Smooth muscle cell of the brain vasculature (primary cell): ENCODE data around the gene PSORS1C1.
"Not testable (repeated sequence)": the region's sequence is repeated elsewhere in the genome, so short reads cannot be mapped to it uniquely, and the experiment has no call there.

Source experiments
- DNase-seq: peaks from one replicate; pipeline ENCODE4 v3.0.0-alpha.2; 2012; ENCODE audit warnings: low read depth, low spot score

The PSORS1C1 gene

GRCh38 chr6:31158140-31158862 is 43.7 kb downstream of the PSORS1C1 start, which contains the start of gene TCF19:
TCF19 (plus strand) TSS chr6:31158589; CDS start chr6:31159470, 881 bp downstream.
- DNase-seq: peak; percentile 99

- no peak for DNase-seq
Observed at GRCh38 chr6:31158863-31159855, 44.6 kb downstream of the PSORS1C1 start.

- DNase-seq: no peak
Observed at GRCh38 chr6:31161216-31162126, 46.9 kb downstream of the PSORS1C1 start.

GRCh38 chr6:31162463-31163165 is 48.0 kb downstream of the PSORS1C1 start:
- DNase-seq: no peak

- no peak for DNase-seq
Observed at GRCh38 chr6:31163922-31164321, 49.3 kb downstream of the PSORS1C1 start.

GRCh38 chr6:31164475-31165063 is 50.0 kb downstream of the PSORS1C1 start:
- DNase-seq: not testable (repeated sequence)

- not testable (repeated sequence) for DNase-seq
Observed at GRCh38 chr6:31165064-31165832, 50.6 kb downstream of the PSORS1C1 start.

- DNase-seq: no peak
Observed at GRCh38 chr6:31165986-31166385, 51.4 kb downstream of the PSORS1C1 start.

GRCh38 chr6:31168606-31169005 is 54.0 kb downstream of the PSORS1C1 start:
- DNase-seq: no peak

GRCh38 chr6:31169123-31169857 is 54.7 kb downstream of the PSORS1C1 start:
- no peak for DNase-seq

GRCh38 chr6:31169858-31170599 is 55.4 kb downstream of the PSORS1C1 start:
- DNase-seq: not testable (repeated sequence)

- no peak for DNase-seq
Observed at GRCh38 chr6:31170600-31170881, 55.9 kb downstream of the PSORS1C1 start, which contains the start of gene POU5F1. POU5F1 (minus strand) TSS chr6:31170682; CDS start chr6:31170620, 62 bp downstream.

- no peak for DNase-seq
Observed at GRCh38 chr6:31170987-31171671, 56.5 kb downstream of the PSORS1C1 start.

GRCh38 chr6:31171931-31172905 is 57.6 kb downstream of the PSORS1C1 start:
- DNase-seq: no peak

GRCh38 chr6:31172973-31173384 is 58.4 kb downstream of the PSORS1C1 start:
- DNase-seq: no peak

GRCh38 chr6:31173406-31173805 is 58.8 kb downstream of the PSORS1C1 start:
- no peak for DNase-seq
